Activated CD8-positive, alpha-beta memory T cell treated with anti-CD3 and anti-CD28 coated beads, Interleukin-2, amount 50 U/mL, for 24 hours (primary cell): ENCODE results near the gene SEMA3B.
A peak's percentile ranks its signal among the peaks of the same experiment; 100 is the strongest.
"Not testable (repeated sequence)": the region's sequence is repeated elsewhere in the genome, so short reads cannot be mapped to it uniquely, and the experiment has no call there.

ENCODE experiments used
- DNase-seq: peaks from one replicate; pipeline ENCODE4 v3.0.0-alpha.2; 2020; ENCODE audit errors: extremely low read depth

Gene SEMA3B

GRCh38 chr3:50268703-50269451, at the start of gene SEMA3B:
TSS of gene SEMA3B (plus strand) at chr3:50269147. CDS start at chr3:50269241, 94 bp downstream.
- no peak for DNase-seq

GRCh38 chr3:50219285-50219684, 49.7 kb upstream of the SEMA3B start:
- DNase-seq, result no peak

GRCh38 chr3:50220109-50220508, 48.8 kb upstream of the SEMA3B start:
- DNase-seq, result no peak

- no peak for DNase-seq
These were observed 47.9 kb upstream of the SEMA3B start for GRCh38 chr3:50221051-50221410.

- DNase-seq, result no peak
These were observed 47.4 kb upstream of the SEMA3B start for GRCh38 chr3:50221411-50222168.

GRCh38 chr3:50222169-50222528, 46.8 kb upstream of the SEMA3B start:
- no peak for DNase-seq

GRCh38 chr3:50224639-50225038, 44.3 kb upstream of the SEMA3B start:
- no peak for DNase-seq

- no peak for DNase-seq
These were observed 42.0 kb upstream of the SEMA3B start for GRCh38 chr3:50226888-50227389.

- DNase-seq, result peak; percentile 59
These were observed 41.4 kb upstream of the SEMA3B start for GRCh38 chr3:50227390-50228183.

- not testable (repeated sequence) for DNase-seq
These were observed 40.7 kb upstream of the SEMA3B start for GRCh38 chr3:50228184-50228763.

- DNase-seq, result no peak
These were observed 39.5 kb upstream of the SEMA3B start for GRCh38 chr3:50229490-50229889.

GRCh38 chr3:50230104-50230793, 38.7 kb upstream of the SEMA3B start:
- DNase-seq, result no peak

GRCh38 chr3:50230794-50231125, 38.2 kb upstream of the SEMA3B start:
- no peak for DNase-seq

- no peak for DNase-seq
These were observed 37.4 kb upstream of the SEMA3B start for GRCh38 chr3:50231581-50231980.

- no peak for DNase-seq
These were observed 36.6 kb upstream of the SEMA3B start for GRCh38 chr3:50232303-50232702.

- DNase-seq, result no peak
These were observed 35.8 kb upstream of the SEMA3B start for GRCh38 chr3:50233176-50233575.

GRCh38 chr3:50235716-50236483, 33.0 kb upstream of the SEMA3B start, which contains the start of gene GNAI2:
TSS of gene GNAI2 (plus strand) at chr3:50236204. CDS start at chr3:50236336, 132 bp downstream.
- DNase-seq, result peak; percentile 97

GRCh38 chr3:50236484-50237132, 32.3 kb upstream of the SEMA3B start:
- DNase-seq, result no peak

GRCh38 chr3:50237133-50237651, 31.8 kb upstream of the SEMA3B start:
- no peak for DNase-seq
